Hepatocyte (in vitro differentiated cells): Measurements from ENCODE around the gene COPS4. TPM values are rescaled to one million over a fixed set of nuclear protein-coding genes. Genes with fewer than 3 reads are reported as not detected.

Source experiments
- DNase-seq: peaks from one replicate; pipeline ENCODE4 v3.0.0-alpha.2; 2016; ENCODE audit warnings: low spot score
- H2AFZ ChIP-seq: fragments of 200-600 bp; sonication (generic); 2 replicates; pipeline ENCODE4 v1.6.0; 2016; ENCODE audit warnings: antibody characterized with exemption, mild to moderate bottlenecking
- H3K27ac ChIP-seq: fragments of 200-600 bp; sonication (generic); 2 replicates; pipeline ENCODE4 v1.5.1; 2016; ENCODE audit warnings: mild to moderate bottlenecking
- H3K27me3 ChIP-seq: fragments of 200-600 bp; sonication (generic); 2 replicates; pipeline ENCODE4 v1.6.1; 2016
- H3K36me3 ChIP-seq: fragments of 200-600 bp; sonication (generic); replicated peaks from 2 replicates; pipeline ENCODE4 v1.5.1; 2016; ENCODE audit warnings: low read depth; ENCODE audit not compliant: insufficient read depth
- H3K4me1 ChIP-seq: fragments of 200-600 bp; sonication (generic); 2 replicates; pipeline ENCODE4 v1.5.1; 2016; ENCODE audit warnings: mild to moderate bottlenecking, moderate library complexity; ENCODE audit not compliant: insufficient read depth
- H3K4me2 ChIP-seq: fragments of 200-600 bp; sonication (generic); 2 replicates; pipeline ENCODE4 v1.6.0; 2016
- H3K4me3 ChIP-seq: fragments of 200-600 bp; sonication (generic); 2 replicates; pipeline ENCODE4 v1.5.1; 2016; ENCODE audit warnings: mild to moderate bottlenecking
- H3K79me2 ChIP-seq: fragments of 200-600 bp; sonication (generic); 2 replicates; pipeline ENCODE4 v1.6.0; 2017; ENCODE audit warnings: mild to moderate bottlenecking
- H3K9me2 ChIP-seq: fragments of 200-600 bp; sonication (generic); replicated peaks from 2 replicates; pipeline ENCODE4 v1.6.0; 2017; ENCODE audit warnings: mild to moderate bottlenecking; ENCODE audit not compliant: insufficient read depth
- H3K9me3 ChIP-seq: fragments of 200-600 bp; sonication (generic); 2 replicates; pipeline ENCODE4 v1.5.1; 2016; ENCODE audit warnings: low read depth, mild to moderate bottlenecking
- H4K20me1 ChIP-seq: fragments of 200-600 bp; sonication (generic); 2 replicates; pipeline ENCODE4 v1.6.0; 2016; ENCODE audit warnings: mild to moderate bottlenecking; ENCODE audit not compliant: insufficient read depth, poor library complexity, severe bottlenecking
- EZH2 ChIP-seq: fragments of 200-600 bp; sonication (generic); IDR thresholded peaks from 2 replicates; pipeline ENCODE4 v1.6.1; 2016; ENCODE audit warnings: antibody characterized with exemption, mild to moderate bottlenecking, borderline replicate concordance
- EZH2phosphoT487 ChIP-seq: fragments of 200-600 bp; sonication (generic); IDR thresholded peaks from one replicate; pipeline ENCODE4 v1.6.1; 2018; ENCODE audit warnings: antibody characterized with exemption, mild to moderate bottlenecking, low read depth, moderate library complexity; ENCODE audit not compliant: unreplicated experiment, severe bottlenecking
- WGBS: methylation state at CpG from one replicate; pipeline ENCODE4 v1.1.6; 2016; ENCODE audit warnings: low lambda C conversion rate; ENCODE audit errors: missing lambda C conversion rate; 5-methylcytosine and 5-hydroxymethylcytosine counted together
- polyA plus RNA-seq: library from polyadenylated mRNA; unstranded; fragments of >200 nt; fragmentation: Nextera tagmentation; extraction: Ambion mirVana; gene quantifications from 2 replicates; pipeline ENCODE4 v1.2.1, GENCODE V29; 2016
- total RNA-seq: library from RNA; depleted of rRNA; stranded (reverse); fragments of >200 nt; gene quantifications from 2 replicates; pipeline ENCODE4 v1.2.3, GENCODE V29; 2014
- TF ChIP-seq, protein P1 (sequence below): fragments of 200-600 bp; sonication (generic); IDR thresholded peaks from 2 replicates; pipeline ENCODE4 v1.5.1; 2016; ENCODE audit warnings: antibody characterized with exemption, mild to moderate bottlenecking; ENCODE audit not compliant: poor library complexity

Gene COPS4
- total and polyA plus RNA-seq, 2 experiments from 2014 or later: 45.2 to 56.7 TPM

- no peaks in the 10 kb centered on the region for H3K36me3 ChIP-seq
- H3K4me1 ChIP-seq: no peaks in the 10 kb centered on the region
- no peaks in the 10 kb centered on the region for H3K79me2 ChIP-seq
- no peak overlapping the region for H2AFZ ChIP-seq
- H3K9me2 ChIP-seq: no peaks in the 10 kb centered on the region
- no peaks in the 10 kb centered on the region for H4K20me1 ChIP-seq
- H3K4me2 ChIP-seq: no peak overlapping the region
- no peaks in the 10 kb centered on the region for H3K9me3 ChIP-seq
- H3K27ac ChIP-seq: no peak overlapping the region
- H3K27me3 ChIP-seq: no peaks in the 10 kb centered on the region
- no peak overlapping the region for H3K4me3 ChIP-seq
- DNase-seq: no peak
- 94% methylated on average over 9 of the region's 9 CpGs for WGBS
- no peak for TF ChIP-seq EZH2phosphoT487
- TF ChIP-seq EZH2: no peak
- TF ChIP-seq, protein P1, sequence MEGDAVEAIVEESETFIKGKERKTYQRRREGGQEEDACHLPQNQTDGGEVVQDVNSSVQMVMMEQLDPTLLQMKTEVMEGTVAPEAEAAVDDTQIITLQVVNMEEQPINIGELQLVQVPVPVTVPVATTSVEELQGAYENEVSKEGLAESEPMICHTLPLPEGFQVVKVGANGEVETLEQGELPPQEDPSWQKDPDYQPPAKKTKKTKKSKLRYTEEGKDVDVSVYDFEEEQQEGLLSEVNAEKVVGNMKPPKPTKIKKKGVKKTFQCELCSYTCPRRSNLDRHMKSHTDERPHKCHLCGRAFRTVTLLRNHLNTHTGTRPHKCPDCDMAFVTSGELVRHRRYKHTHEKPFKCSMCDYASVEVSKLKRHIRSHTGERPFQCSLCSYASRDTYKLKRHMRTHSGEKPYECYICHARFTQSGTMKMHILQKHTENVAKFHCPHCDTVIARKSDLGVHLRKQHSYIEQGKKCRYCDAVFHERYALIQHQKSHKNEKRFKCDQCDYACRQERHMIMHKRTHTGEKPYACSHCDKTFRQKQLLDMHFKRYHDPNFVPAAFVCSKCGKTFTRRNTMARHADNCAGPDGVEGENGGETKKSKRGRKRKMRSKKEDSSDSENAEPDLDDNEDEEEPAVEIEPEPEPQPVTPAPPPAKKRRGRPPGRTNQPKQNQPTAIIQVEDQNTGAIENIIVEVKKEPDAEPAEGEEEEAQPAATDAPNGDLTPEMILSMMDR: no peak
These were observed 72.6 kb downstream of the COPS4 start for GRCh38 chr4:83107631-83108030.

- H3K4me3 ChIP-seq: no peak overlapping the region
- no peaks in the 10 kb centered on the region for H3K79me2 ChIP-seq
- 95% methylated on average over 26 of the region's 26 CpGs for WGBS
- TF ChIP-seq EZH2 (no peak), EZH2phosphoT487 (no peak)
- TF ChIP-seq, protein P1: no peak
- DNase-seq: no peak
- H3K9me2 ChIP-seq: no peaks in the 10 kb centered on the region
- H3K4me1 ChIP-seq: no peaks in the 10 kb centered on the region
- H3K27me3 ChIP-seq: no peaks in the 10 kb centered on the region
- H3K36me3 ChIP-seq: no peaks in the 10 kb centered on the region
- no peak overlapping the region for H2AFZ ChIP-seq
- H3K4me2 ChIP-seq: no peak overlapping the region
- H3K9me3 ChIP-seq: no peaks in the 10 kb centered on the region
- H4K20me1 ChIP-seq: no peaks in the 10 kb centered on the region
- no peak overlapping the region for H3K27ac ChIP-seq
These were observed 73.3 kb downstream of the COPS4 start for GRCh38 chr4:83108101-83108861.

- Histone ChIP-seq H3K36me3 (no peaks in the 10 kb centered on the region), H3K9me2 (no peaks in the 10 kb centered on the region), H3K27ac (peak overlapping the region; percentile 90), H3K27me3 (no peaks in the 10 kb centered on the region), H3K4me2 (peak overlapping the region; percentile 89), H3K79me2 (no peaks in the 10 kb centered on the region), H3K4me3 (peak overlapping the region; percentile 50), H3K4me1 (no peaks in the 10 kb centered on the region), H4K20me1 (no peaks in the 10 kb centered on the region), H3K9me3 (no peaks in the 10 kb centered on the region), H2AFZ (peak overlapping the region; percentile 81)
- 2% methylated on average over 52 of the region's 64 CpGs for WGBS
- peak; percentile 71 for DNase-seq
- TF ChIP-seq, protein P1: no peak
- TF ChIP-seq EZH2 (no peak), EZH2phosphoT487 (no peak)
These were observed 74.7 kb downstream of the COPS4 start for GRCh38 chr4:83109480-83110222.
